ENCODE results near the gene RAET1G.
"Not testable (repeated sequence)": the region's sequence is repeated elsewhere in the genome, so short reads cannot be mapped to it uniquely, and the experiment has no call there.

RAET1G gene

GRCh38 chr6:149922642-149923326, at the start of gene RAET1G:
TSS of gene RAET1G (minus strand) at chr6:149923121. CDS start at chr6:149923010, 111 bp downstream.
- peaks cover 16% of the 10 kb centered on the region for H3K4me1 Mint-ChIP-seq (ENCODE audit: low read depth)
- no peaks in the 10 kb centered on the region for H3K9me3 Mint-ChIP-seq
- no peak within 1 kb of the TSS for H3K27ac Mint-ChIP-seq
- peak within 1 kb of the TSS; percentile 81 for H3K4me3 Mint-ChIP-seq
- H3K36me3 Mint-ChIP-seq (ENCODE audit: low read depth): no peaks in the 10 kb centered on the region
- H3K27me3 Mint-ChIP-seq: peaks cover 79% of the 10 kb centered on the region

GRCh38 chr6:149969635-149970034, 46.7 kb upstream of the RAET1G start:
- Mint-ChIP-seq H3K27me3 (peaks cover 84% of the 10 kb centered on the region), H3K9me3 (no peaks in the 10 kb centered on the region), H3K27ac (no peak overlapping the region)

GRCh38 chr6:149968909-149969308, 46.0 kb upstream of the RAET1G start:
- H3K27ac Mint-ChIP-seq; H3K36me3 Mint-ChIP-seq (ENCODE audit: low read depth): not testable (repeated sequence)

More at GRCh38 chr6:149969635-149970034, 46.7 kb upstream of the RAET1G start:
- no peak overlapping the region for H3K4me3 Mint-ChIP-seq
- no peaks in the 10 kb centered on the region for H3K36me3 Mint-ChIP-seq (ENCODE audit: low read depth)
- H3K4me1 Mint-ChIP-seq (ENCODE audit: low read depth): peaks cover 13% of the 10 kb centered on the region

GRCh38 chr6:149967999-149968398, 45.1 kb upstream of the RAET1G start:
- H3K27ac Mint-ChIP-seq; H3K9me3 Mint-ChIP-seq; H3K4me3 Mint-ChIP-seq; H3K36me3 Mint-ChIP-seq (ENCODE audit: low read depth): not testable (repeated sequence)
- peaks cover 30% of the 10 kb centered on the region for H3K4me1 Mint-ChIP-seq (ENCODE audit: low read depth)
- peaks cover 83% of the 10 kb centered on the region for H3K27me3 Mint-ChIP-seq

More at GRCh38 chr6:149968909-149969308, 46.0 kb upstream of the RAET1G start:
- not testable (repeated sequence) for H3K9me3 Mint-ChIP-seq, H3K4me3 Mint-ChIP-seq
- Mint-ChIP-seq H3K4me1 (ENCODE audit: low read depth) (peaks cover 21% of the 10 kb centered on the region), H3K27me3 (peaks cover 82% of the 10 kb centered on the region)

- H3K36me3 Mint-ChIP-seq (ENCODE audit: low read depth): no peaks in the 10 kb centered on the region
- H3K4me3 Mint-ChIP-seq: no peak overlapping the region
- peaks cover 33% of the 10 kb centered on the region for H3K4me1 Mint-ChIP-seq (ENCODE audit: low read depth)
- peaks cover 83% of the 10 kb centered on the region for H3K27me3 Mint-ChIP-seq
- H3K27ac Mint-ChIP-seq: no peak overlapping the region
- no peaks in the 10 kb centered on the region for H3K9me3 Mint-ChIP-seq
Measured at GRCh38 chr6:149967591-149967990, 44.7 kb upstream of the RAET1G start.

GRCh38 chr6:149966319-149966718, 43.4 kb upstream of the RAET1G start:
- peaks cover 85% of the 10 kb centered on the region for H3K27me3 Mint-ChIP-seq
- H3K4me3 Mint-ChIP-seq; H3K9me3 Mint-ChIP-seq; H3K27ac Mint-ChIP-seq; H3K36me3 Mint-ChIP-seq (ENCODE audit: low read depth): not testable (repeated sequence)
- peaks cover 38% of the 10 kb centered on the region for H3K4me1 Mint-ChIP-seq (ENCODE audit: low read depth)

- Mint-ChIP-seq H3K9me3 (no peaks in the 10 kb centered on the region), H3K4me1 (ENCODE audit: low read depth) (peaks cover 38% of the 10 kb centered on the region), H3K36me3 (ENCODE audit: low read depth) (no peaks in the 10 kb centered on the region), H3K27me3 (peaks cover 87% of the 10 kb centered on the region), H3K27ac (peak overlapping the region; percentile 82), H3K4me3 (peak overlapping the region; percentile 90)
Measured at GRCh38 chr6:149965194-149966020, 42.5 kb upstream of the RAET1G start.

GRCh38 chr6:149964308-149965193, 41.6 kb upstream of the RAET1G start:
- Mint-ChIP-seq H3K27me3 (peaks cover 87% of the 10 kb centered on the region), H3K4me1 (ENCODE audit: low read depth) (peaks cover 39% of the 10 kb centered on the region), H3K27ac (peak overlapping the region; percentile 82), H3K4me3 (peak overlapping the region; percentile 90), H3K36me3 (ENCODE audit: low read depth) (no peaks in the 10 kb centered on the region), H3K9me3 (no peaks in the 10 kb centered on the region)

- H3K36me3 Mint-ChIP-seq (ENCODE audit: low read depth): no peaks in the 10 kb centered on the region
- H3K4me3 Mint-ChIP-seq: peak within 1 kb of the TSS; percentile 90
- H3K27me3 Mint-ChIP-seq: peaks cover 87% of the 10 kb centered on the region
- H3K4me1 Mint-ChIP-seq (ENCODE audit: low read depth): peaks cover 42% of the 10 kb centered on the region
- peak within 1 kb of the TSS; percentile 93 for H3K27ac Mint-ChIP-seq
- no peaks in the 10 kb centered on the region for H3K9me3 Mint-ChIP-seq
Measured at GRCh38 chr6:149963462-149964307, 40.8 kb upstream of the RAET1G start, which contains the start of gene ULBP1. TSS of gene ULBP1 (plus strand) at chr6:149963943. CDS start at chr6:149964050, 107 bp downstream.

GRCh38 chr6:149963212-149963461, 40.2 kb upstream of the RAET1G start:
- H3K4me1 Mint-ChIP-seq (ENCODE audit: low read depth): peaks cover 42% of the 10 kb centered on the region
- H3K27me3 Mint-ChIP-seq: peaks cover 84% of the 10 kb centered on the region
- H3K4me3 Mint-ChIP-seq: peak overlapping the region; percentile 90
- peak overlapping the region; percentile 93 for H3K27ac Mint-ChIP-seq
- no peaks in the 10 kb centered on the region for H3K36me3 Mint-ChIP-seq (ENCODE audit: low read depth)
- no peaks in the 10 kb centered on the region for H3K9me3 Mint-ChIP-seq

GRCh38 chr6:149962461-149963211, 39.7 kb upstream of the RAET1G start:
- H3K36me3 Mint-ChIP-seq (ENCODE audit: low read depth): no peaks in the 10 kb centered on the region
- H3K27me3 Mint-ChIP-seq: peaks cover 86% of the 10 kb centered on the region
- peak overlapping the region; percentile 90 for H3K4me3 Mint-ChIP-seq
- peaks cover 42% of the 10 kb centered on the region for H3K4me1 Mint-ChIP-seq (ENCODE audit: low read depth)
- H3K9me3 Mint-ChIP-seq: no peaks in the 10 kb centered on the region
- peak overlapping the region; percentile 93 for H3K27ac Mint-ChIP-seq

GRCh38 chr6:149961728-149962425, 39.0 kb upstream of the RAET1G start:
- Mint-ChIP-seq H3K4me3 (no peak overlapping the region), H3K27ac (no peak overlapping the region), H3K9me3 (no peaks in the 10 kb centered on the region), H3K36me3 (ENCODE audit: low read depth) (no peaks in the 10 kb centered on the region), H3K27me3 (peaks cover 82% of the 10 kb centered on the region), H3K4me1 (ENCODE audit: low read depth) (peaks cover 42% of the 10 kb centered on the region)

- no peaks in the 10 kb centered on the region for H3K9me3 Mint-ChIP-seq
- peaks cover 82% of the 10 kb centered on the region for H3K27me3 Mint-ChIP-seq
- no peak overlapping the region for H3K4me3 Mint-ChIP-seq
- peaks cover 37% of the 10 kb centered on the region for H3K4me1 Mint-ChIP-seq (ENCODE audit: low read depth)
- no peaks in the 10 kb centered on the region for H3K36me3 Mint-ChIP-seq (ENCODE audit: low read depth)
- no peak overlapping the region for H3K27ac Mint-ChIP-seq
Measured at GRCh38 chr6:149960488-149960887, 37.6 kb upstream of the RAET1G start.
